GM23338 (cell line): ENCODE data around the gene DGLUCY. TPM values are rescaled to one million over a fixed set of nuclear protein-coding genes. Genes with fewer than 3 reads are reported as not detected.

Source experiments
- CREB1 ChIP-seq: fragments of 250-450 bp; sonication (Bioruptor Pico); IDR thresholded peaks from 2 replicates; pipeline ENCODE4 v1.5.0; 2020; ENCODE audit warnings: low read depth, mild to moderate bottlenecking, moderate library complexity
- JUNB ChIP-seq: IDR thresholded peaks from one replicate; pipeline ENCODE4 v1.6.1; 2016; ENCODE audit warnings: antibody characterized with exemption; ENCODE audit not compliant: unreplicated experiment
- NANOG ChIP-seq: IDR thresholded peaks from 2 replicates; pipeline ENCODE4 v1.6.1; 2016; ENCODE audit warnings: antibody characterized with exemption, borderline replicate concordance
- POLR2AphosphoS5 ChIP-seq: IDR thresholded peaks from 2 replicates; pipeline ENCODE4 v1.6.1; 2016; ENCODE audit warnings: antibody characterized with exemption, low read depth
- STAT1 ChIP-seq: IDR thresholded peaks from one replicate; pipeline ENCODE4 v1.6.1; 2016; ENCODE audit warnings: antibody characterized with exemption; ENCODE audit not compliant: unreplicated experiment
- polyA plus RNA-seq: library from polyadenylated mRNA; unstranded; fragments of >200 nt; fragmentation: Nextera tagmentation; extraction: Ambion mirVana; gene quantifications from 2 replicates; pipeline ENCODE4 v1.2.1, GENCODE V29; 2016
- total RNA-seq: library from RNA; depleted of rRNA; stranded (reverse); fragments of >200 nt; shearing (Covaris generic); gene quantifications from 2 replicates; pipeline ENCODE4 v1.2.3, GENCODE V29; 2014
- TF ChIP-seq, protein P1 (sequence below): fragments of 250-450 bp; sonication (Bioruptor Pico); IDR thresholded peaks from 2 replicates; pipeline ENCODE4 v1.5.0; 2020; ENCODE audit warnings: mild to moderate bottlenecking, moderate library complexity
- TF ChIP-seq, protein P2 (sequence below): IDR thresholded peaks from 2 replicates; pipeline ENCODE4 v1.6.1; 2016; ENCODE audit warnings: antibody characterized with exemption
- TF ChIP-seq, protein P3 (sequence below), 2 experiments: fragments of 200-600 bp in 1 of 2; sonication (generic) in 1 of 2; conservative IDR thresholded peaks; 2 replicates each; pipeline versions ENCODE4 v1.5.1 to v1.6.1; 2016 to 2017; ENCODE audit warnings: antibody characterized with exemption in 2 of 2, low read depth in 2 of 2, mild to moderate bottlenecking in 2 of 2, moderate library complexity in 1 of 2
- TF ChIP-seq, protein P4 (sequence below): IDR thresholded peaks from one replicate; pipeline ENCODE4 v1.6.1; 2018; ENCODE audit warnings: antibody characterized with exemption; ENCODE audit not compliant: unreplicated experiment

Gene DGLUCY
- total and polyA plus RNA-seq, 2 experiments from 2014 or later = 14.6 to 31.6 TPM

DNA sequence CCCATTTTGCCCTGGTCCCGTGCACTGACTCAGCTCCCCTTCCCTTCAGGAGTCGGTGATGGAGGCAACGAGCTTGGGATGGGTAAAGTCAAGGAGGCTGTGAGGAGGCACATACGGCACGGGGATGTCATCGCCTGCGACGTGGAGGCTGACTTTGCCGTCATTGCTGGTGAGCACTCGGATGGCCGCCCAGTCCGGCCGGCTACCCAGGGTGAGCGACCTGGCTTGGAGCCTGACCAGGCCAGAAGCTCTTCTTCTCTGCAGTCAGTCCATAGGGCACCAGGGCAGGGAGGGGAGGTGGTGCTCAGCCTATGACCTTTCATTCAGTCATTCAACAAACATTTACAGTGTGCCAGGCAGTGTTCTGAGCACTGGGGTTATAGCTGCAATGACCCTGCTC lies 90.8 kb downstream of the DGLUCY start (continued):
- TF ChIP-seq, protein P1, sequence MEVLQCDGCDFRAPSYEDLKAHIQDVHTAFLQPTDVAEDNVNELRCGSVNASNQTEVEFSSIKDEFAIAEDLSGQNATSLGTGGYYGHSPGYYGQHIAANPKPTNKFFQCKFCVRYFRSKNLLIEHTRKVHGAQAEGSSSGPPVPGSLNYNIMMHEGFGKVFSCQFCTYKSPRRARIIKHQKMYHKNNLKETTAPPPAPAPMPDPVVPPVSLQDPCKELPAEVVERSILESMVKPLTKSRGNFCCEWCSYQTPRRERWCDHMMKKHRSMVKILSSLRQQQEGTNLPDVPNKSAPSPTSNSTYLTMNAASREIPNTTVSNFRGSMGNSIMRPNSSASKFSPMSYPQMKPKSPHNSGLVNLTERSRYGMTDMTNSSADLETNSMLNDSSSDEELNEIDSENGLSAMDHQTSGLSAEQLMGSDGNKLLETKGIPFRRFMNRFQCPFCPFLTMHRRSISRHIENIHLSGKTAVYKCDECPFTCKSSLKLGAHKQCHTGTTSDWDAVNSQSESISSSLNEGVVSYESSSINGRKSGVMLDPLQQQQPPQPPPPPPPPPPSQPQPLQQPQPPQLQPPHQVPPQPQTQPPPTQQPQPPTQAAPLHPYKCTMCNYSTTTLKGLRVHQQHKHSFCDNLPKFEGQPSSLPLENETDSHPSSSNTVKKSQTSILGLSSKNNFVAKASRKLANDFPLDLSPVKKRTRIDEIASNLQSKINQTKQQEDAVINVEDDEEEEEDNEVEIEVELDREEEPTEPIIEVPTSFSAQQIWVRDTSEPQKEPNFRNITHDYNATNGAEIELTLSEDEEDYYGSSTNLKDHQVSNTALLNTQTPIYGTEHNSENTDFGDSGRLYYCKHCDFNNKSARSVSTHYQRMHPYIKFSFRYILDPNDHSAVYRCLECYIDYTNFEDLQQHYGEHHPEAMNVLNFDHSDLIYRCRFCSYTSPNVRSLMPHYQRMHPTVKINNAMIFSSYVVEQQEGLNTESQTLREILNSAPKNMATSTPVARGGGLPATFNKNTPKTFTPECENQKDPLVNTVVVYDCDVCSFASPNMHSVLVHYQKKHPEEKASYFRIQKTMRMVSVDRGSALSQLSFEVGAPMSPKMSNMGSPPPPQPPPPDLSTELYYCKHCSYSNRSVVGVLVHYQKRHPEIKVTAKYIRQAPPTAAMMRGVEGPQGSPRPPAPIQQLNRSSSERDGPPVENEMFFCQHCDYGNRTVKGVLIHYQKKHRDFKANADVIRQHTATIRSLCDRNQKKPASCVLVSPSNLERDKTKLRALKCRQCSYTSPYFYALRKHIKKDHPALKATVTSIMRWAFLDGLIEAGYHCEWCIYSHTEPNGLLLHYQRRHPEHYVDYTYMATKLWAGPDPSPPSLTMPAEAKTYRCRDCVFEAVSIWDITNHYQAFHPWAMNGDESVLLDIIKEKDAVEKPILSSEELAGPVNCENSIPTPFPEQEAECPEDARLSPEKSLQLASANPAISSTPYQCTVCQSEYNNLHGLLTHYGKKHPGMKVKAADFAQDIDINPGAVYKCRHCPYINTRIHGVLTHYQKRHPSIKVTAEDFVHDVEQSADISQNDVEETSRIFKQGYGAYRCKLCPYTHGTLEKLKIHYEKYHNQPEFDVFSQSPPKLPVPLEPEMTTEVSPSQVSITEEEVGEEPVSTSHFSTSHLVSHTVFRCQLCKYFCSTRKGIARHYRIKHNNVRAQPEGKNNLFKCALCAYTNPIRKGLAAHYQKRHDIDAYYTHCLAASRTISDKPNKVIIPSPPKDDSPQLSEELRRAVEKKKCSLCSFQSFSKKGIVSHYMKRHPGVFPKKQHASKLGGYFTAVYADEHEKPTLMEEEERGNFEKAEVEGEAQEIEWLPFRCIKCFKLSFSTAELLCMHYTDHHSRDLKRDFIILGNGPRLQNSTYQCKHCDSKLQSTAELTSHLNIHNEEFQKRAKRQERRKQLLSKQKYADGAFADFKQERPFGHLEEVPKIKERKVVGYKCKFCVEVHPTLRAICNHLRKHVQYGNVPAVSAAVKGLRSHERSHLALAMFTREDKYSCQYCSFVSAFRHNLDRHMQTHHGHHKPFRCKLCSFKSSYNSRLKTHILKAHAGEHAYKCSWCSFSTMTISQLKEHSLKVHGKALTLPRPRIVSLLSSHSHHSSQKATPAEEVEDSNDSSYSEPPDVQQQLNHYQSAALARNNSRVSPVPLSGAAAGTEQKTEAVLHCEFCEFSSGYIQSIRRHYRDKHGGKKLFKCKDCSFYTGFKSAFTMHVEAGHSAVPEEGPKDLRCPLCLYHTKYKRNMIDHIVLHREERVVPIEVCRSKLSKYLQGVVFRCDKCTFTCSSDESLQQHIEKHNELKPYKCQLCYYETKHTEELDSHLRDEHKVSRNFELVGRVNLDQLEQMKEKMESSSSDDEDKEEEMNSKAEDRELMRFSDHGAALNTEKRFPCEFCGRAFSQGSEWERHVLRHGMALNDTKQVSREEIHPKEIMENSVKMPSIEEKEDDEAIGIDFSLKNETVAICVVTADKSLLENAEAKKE (CRISPR knock-in tag) = no peak
- TF ChIP-seq JUNB (no peak), NANOG (no peak), POLR2AphosphoS5 (no peak), STAT1 (no peak), CREB1 (CRISPR knock-in tag) (no peak)
- TF ChIP-seq, protein P2, sequence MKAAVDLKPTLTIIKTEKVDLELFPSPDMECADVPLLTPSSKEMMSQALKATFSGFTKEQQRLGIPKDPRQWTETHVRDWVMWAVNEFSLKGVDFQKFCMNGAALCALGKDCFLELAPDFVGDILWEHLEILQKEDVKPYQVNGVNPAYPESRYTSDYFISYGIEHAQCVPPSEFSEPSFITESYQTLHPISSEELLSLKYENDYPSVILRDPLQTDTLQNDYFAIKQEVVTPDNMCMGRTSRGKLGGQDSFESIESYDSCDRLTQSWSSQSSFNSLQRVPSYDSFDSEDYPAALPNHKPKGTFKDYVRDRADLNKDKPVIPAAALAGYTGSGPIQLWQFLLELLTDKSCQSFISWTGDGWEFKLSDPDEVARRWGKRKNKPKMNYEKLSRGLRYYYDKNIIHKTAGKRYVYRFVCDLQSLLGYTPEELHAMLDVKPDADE = no peak
- TF ChIP-seq, protein P3, sequence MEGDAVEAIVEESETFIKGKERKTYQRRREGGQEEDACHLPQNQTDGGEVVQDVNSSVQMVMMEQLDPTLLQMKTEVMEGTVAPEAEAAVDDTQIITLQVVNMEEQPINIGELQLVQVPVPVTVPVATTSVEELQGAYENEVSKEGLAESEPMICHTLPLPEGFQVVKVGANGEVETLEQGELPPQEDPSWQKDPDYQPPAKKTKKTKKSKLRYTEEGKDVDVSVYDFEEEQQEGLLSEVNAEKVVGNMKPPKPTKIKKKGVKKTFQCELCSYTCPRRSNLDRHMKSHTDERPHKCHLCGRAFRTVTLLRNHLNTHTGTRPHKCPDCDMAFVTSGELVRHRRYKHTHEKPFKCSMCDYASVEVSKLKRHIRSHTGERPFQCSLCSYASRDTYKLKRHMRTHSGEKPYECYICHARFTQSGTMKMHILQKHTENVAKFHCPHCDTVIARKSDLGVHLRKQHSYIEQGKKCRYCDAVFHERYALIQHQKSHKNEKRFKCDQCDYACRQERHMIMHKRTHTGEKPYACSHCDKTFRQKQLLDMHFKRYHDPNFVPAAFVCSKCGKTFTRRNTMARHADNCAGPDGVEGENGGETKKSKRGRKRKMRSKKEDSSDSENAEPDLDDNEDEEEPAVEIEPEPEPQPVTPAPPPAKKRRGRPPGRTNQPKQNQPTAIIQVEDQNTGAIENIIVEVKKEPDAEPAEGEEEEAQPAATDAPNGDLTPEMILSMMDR (conservative IDR thresholded peaks at IDR 0.05; ENCODE audit: low read depth in 2 of 2) = no peak
- TF ChIP-seq, protein P4, sequence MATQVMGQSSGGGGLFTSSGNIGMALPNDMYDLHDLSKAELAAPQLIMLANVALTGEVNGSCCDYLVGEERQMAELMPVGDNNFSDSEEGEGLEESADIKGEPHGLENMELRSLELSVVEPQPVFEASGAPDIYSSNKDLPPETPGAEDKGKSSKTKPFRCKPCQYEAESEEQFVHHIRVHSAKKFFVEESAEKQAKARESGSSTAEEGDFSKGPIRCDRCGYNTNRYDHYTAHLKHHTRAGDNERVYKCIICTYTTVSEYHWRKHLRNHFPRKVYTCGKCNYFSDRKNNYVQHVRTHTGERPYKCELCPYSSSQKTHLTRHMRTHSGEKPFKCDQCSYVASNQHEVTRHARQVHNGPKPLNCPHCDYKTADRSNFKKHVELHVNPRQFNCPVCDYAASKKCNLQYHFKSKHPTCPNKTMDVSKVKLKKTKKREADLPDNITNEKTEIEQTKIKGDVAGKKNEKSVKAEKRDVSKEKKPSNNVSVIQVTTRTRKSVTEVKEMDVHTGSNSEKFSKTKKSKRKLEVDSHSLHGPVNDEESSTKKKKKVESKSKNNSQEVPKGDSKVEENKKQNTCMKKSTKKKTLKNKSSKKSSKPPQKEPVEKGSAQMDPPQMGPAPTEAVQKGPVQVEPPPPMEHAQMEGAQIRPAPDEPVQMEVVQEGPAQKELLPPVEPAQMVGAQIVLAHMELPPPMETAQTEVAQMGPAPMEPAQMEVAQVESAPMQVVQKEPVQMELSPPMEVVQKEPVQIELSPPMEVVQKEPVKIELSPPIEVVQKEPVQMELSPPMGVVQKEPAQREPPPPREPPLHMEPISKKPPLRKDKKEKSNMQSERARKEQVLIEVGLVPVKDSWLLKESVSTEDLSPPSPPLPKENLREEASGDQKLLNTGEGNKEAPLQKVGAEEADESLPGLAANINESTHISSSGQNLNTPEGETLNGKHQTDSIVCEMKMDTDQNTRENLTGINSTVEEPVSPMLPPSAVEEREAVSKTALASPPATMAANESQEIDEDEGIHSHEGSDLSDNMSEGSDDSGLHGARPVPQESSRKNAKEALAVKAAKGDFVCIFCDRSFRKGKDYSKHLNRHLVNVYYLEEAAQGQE = no peak
